NB4 (cell line): Measurements from ENCODE around the gene MAGEB1.
A peak's percentile ranks its signal among the peaks of the same experiment; 100 is the strongest.

ENCODE experiments used
- DNase-seq: peaks from one replicate; pipeline ENCODE4 v3.0.0; 2010; ENCODE audit warnings: low read depth
- H3K4me3 ChIP-seq: one replicate; pipeline ENCODE4 v1.5.1; 2011; ENCODE audit warnings: mild to moderate bottlenecking, low read depth, low read length, moderate library complexity
- MYC ChIP-seq: IDR thresholded peaks from 2 replicates; pipeline ENCODE4 v1.6.1; 2011; ENCODE audit warnings: low read depth, low read length
- POLR2A ChIP-seq: IDR thresholded peaks from 2 replicates; pipeline ENCODE4 v1.6.1; 2011; ENCODE audit warnings: mild to moderate bottlenecking; ENCODE audit not compliant: insufficient read length; ENCODE audit errors: extremely low read depth
- TF ChIP-seq, protein P1 (sequence below): IDR thresholded peaks from one replicate; pipeline ENCODE4 v1.5.1; 2012; ENCODE audit warnings: low read depth, low read length
- TF ChIP-seq, protein P2 (sequence below): IDR thresholded peaks from 2 replicates; pipeline ENCODE4 v1.6.1; 2011; ENCODE audit warnings: low read depth, low read length

The MAGEB1 gene, protein sequence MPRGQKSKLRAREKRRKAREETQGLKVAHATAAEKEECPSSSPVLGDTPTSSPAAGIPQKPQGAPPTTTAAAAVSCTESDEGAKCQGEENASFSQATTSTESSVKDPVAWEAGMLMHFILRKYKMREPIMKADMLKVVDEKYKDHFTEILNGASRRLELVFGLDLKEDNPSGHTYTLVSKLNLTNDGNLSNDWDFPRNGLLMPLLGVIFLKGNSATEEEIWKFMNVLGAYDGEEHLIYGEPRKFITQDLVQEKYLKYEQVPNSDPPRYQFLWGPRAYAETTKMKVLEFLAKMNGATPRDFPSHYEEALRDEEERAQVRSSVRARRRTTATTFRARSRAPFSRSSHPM

DNA sequence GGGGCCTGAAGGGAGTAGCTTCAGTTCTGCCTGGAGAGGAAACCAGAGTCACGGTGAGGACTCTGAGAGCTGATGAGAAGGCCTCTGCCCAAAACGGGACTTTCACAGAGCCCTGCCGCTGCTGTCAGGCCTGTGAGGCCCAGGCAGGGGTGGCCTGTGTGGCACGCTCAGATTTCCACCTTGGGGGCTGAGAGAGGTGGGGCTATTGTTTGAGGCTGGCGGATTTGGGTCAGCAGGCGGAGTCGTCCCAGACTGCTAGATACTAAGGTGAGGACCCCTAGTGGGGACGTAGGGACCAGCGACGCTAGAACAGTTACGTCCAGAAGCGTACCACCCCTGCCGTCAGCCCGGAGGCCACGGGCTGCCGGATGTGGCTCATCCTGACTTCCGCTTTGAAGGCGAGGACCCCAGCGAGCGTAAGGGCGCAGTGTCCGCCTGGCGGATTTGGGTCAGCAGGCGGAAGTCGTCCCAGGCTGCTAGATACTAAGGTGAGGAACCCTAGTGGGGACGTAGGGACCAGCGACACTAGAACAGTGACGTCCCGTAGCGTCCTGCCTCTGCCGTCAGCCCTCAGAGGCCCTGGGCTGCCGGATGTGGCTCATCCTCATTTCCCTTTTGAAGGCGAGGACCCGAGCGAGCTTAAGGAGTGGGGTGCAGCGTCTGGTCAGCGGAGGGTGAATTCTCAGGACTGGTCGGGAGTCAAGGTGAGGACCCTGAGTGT is at the start of gene MAGEB1:
MAGEB1 (plus strand) TSS at position 378 of the 721 bp plus-strand sequence. CDS start 3,348 bp downstream, outside the sequence.
- no peak for DNase-seq
- no peak within 1 kb of the TSS for H3K4me3 ChIP-seq
- TF ChIP-seq POLR2A, result no peak
- no peak for TF ChIP-seq MYC

DNA sequence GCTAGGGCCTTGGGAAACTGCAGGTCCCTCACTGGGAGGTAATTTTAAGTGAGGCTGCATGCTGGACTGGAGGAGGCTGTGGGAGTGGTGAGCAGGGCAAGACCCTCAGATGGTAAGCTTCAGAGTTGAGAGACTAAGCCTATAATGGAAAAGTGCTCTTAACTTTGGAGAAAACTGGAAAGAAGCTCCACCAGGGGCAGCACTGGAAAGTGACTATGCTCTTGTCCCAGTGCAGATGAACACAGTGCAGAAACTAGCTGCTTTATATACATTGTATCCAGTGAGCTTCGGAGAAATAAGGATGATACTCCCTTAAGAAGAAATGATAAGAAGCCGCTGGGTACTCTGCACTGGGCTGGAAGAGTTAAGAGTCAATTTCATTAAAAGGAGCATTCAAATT is 34.8 kb upstream of the MAGEB1 start:
- TF ChIP-seq, protein P1, sequence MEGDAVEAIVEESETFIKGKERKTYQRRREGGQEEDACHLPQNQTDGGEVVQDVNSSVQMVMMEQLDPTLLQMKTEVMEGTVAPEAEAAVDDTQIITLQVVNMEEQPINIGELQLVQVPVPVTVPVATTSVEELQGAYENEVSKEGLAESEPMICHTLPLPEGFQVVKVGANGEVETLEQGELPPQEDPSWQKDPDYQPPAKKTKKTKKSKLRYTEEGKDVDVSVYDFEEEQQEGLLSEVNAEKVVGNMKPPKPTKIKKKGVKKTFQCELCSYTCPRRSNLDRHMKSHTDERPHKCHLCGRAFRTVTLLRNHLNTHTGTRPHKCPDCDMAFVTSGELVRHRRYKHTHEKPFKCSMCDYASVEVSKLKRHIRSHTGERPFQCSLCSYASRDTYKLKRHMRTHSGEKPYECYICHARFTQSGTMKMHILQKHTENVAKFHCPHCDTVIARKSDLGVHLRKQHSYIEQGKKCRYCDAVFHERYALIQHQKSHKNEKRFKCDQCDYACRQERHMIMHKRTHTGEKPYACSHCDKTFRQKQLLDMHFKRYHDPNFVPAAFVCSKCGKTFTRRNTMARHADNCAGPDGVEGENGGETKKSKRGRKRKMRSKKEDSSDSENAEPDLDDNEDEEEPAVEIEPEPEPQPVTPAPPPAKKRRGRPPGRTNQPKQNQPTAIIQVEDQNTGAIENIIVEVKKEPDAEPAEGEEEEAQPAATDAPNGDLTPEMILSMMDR, result no peak
- DNase-seq, result no peak
- H3K4me3 ChIP-seq, result no peak overlapping the region

DNA sequence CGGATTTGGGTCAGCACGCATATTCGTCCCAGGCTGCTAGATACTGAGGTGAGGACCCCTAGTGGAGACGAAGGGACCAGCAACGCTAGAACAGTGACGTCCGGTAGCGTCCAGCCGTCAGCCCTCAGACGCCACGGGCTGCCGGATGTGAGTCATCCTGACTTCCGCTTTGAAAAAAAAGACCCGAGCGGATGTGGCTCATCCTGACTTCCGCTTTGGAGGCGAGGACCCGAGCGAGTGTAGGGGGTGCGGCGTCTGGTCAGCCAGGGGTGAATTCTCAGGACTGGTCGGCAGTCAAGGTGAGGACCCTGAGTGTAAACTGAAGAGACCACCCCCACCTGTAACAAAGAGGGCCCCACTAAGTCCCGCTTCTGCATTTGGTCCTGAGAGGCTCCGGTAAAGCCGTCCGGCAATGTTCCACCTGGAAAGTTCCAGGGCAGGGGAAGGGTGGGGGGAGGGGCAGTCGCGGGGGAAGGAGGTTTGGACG is 31.5 kb upstream of the MAGEB1 start, which contains the start of gene MAGEB2:
MAGEB2 (plus strand) TSS at position 207 of the 487 bp plus-strand sequence. CDS start 3,018 bp downstream, outside the sequence.
- H3K4me3 ChIP-seq, result no peak within 1 kb of the TSS
- no peak for TF ChIP-seq MYC
- TF ChIP-seq, protein P2, sequence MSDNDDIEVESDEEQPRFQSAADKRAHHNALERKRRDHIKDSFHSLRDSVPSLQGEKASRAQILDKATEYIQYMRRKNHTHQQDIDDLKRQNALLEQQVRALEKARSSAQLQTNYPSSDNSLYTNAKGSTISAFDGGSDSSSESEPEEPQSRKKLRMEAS, result no peak
- TF ChIP-seq, protein P1, result peak; percentile 4
- no peak for TF ChIP-seq POLR2A
- DNase-seq, result peak; percentile 7

GRCh38 chrX:30217465-30217864 is 29.5 kb upstream of the MAGEB1 start:
- H3K4me3 ChIP-seq, result no peak overlapping the region
- TF ChIP-seq, protein P1, result no peak
- no peak for TF ChIP-seq MYC
- TF ChIP-seq, protein P2, result no peak
- TF ChIP-seq POLR2A, result no peak
- no peak for DNase-seq

DNA sequence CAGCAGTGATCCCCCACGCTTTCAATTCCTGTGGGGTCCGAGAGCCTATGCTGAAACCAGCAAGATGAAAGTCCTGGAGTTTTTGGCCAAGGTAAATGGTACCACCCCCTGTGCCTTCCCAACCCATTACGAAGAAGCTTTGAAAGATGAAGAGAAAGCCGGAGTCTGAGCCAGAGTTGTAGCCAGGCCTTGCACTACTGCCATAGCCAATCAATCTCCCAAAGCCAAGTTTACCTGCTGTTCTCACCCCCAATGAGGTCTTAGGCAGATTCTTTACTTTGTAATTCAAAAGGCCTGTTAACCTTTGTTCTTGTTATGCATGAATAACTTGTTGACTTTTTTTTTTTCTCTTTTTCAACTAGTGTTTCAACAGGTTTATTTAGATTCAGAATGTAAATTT is 27.6 kb upstream of the MAGEB1 start:
- DNase-seq, result no peak
- no peak for TF ChIP-seq POLR2A
- TF ChIP-seq, protein P2, result no peak
- no peak for TF ChIP-seq MYC
- TF ChIP-seq, protein P1, result no peak
- H3K4me3 ChIP-seq, result no peak overlapping the region

GRCh38 chrX:30220661-30221060 is 26.3 kb upstream of the MAGEB1 start:
- TF ChIP-seq, protein P2, result no peak
- TF ChIP-seq POLR2A, result no peak
- TF ChIP-seq, protein P1, result no peak
- TF ChIP-seq MYC, result no peak
- no peak overlapping the region for H3K4me3 ChIP-seq
- DNase-seq, result no peak
